ENCODE results near the gene HHLA2. TPM values are rescaled to one million over a fixed set of nuclear protein-coding genes. Genes with fewer than 3 reads are reported as not detected.

HHLA2 gene
- total and polyA plus RNA-seq, 2 of the 8 experiments (the other 6 are each of a cell fraction or from before 2014, with no cell fraction given), result not detected

DNA sequence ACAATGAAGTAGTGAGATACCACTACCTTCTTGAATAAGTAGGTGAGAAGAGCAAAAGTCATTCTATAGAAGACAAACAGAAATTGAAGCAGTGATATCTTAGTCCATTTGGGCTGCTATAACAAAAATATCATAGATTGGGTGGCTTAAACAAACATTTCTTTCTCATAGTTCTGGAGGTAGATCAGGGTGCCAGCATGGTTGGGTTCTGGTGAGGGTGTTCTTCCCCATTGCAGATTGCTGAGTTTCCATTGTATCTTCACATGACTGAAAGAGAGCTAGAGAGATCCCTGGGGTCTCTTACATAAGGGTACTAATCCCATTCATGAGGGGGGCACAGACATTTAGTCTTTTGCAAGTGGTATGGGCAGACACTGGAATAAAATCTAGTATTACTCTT lies 41.2 kb upstream of the HHLA2 start:
- no peak for TF ChIP-seq EP300 (IDR thresholded peaks at IDR 0.05; ENCODE audit: borderline replicate concordance in 1 of 2, low read depth in 2 of 2, low read length in 2 of 2)
- no peak for TF ChIP-seq RAD21 (IDR thresholded peaks at IDR 0.05 in 1 of 2, conservative IDR thresholded peaks at IDR 0.05 in 1 of 2; ENCODE audit: low read depth in 2 of 2, low read length in 2 of 2)
- TF ChIP-seq, protein P1, sequence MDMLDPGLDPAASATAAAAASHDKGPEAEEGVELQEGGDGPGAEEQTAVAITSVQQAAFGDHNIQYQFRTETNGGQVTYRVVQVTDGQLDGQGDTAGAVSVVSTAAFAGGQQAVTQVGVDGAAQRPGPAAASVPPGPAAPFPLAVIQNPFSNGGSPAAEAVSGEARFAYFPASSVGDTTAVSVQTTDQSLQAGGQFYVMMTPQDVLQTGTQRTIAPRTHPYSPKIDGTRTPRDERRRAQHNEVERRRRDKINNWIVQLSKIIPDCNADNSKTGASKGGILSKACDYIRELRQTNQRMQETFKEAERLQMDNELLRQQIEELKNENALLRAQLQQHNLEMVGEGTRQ (IDR thresholded peaks at IDR 0.05; ENCODE audit: low read length), result no peak

More for the DNA sequence above, 41.2 kb upstream of the HHLA2 start:
- no peak overlapping the region for H2BK20ac ChIP-seq (ENCODE audit: low read length)
- no peak overlapping the region for H4K8ac ChIP-seq (ENCODE audit: extremely low read depth, insufficient read depth, low read length)
- no peak overlapping the region for H3K14ac ChIP-seq (ENCODE audit: insufficient read length)
- H3K4me2 ChIP-seq (ENCODE audit: insufficient read depth in 1 of 2, low read depth in 2 of 2, low read length in 2 of 2), result no peak overlapping the region
- no peak overlapping the region for H2BK12ac ChIP-seq (ENCODE audit: low read depth, low read length)
- H2AFZ ChIP-seq (ENCODE audit: low read length), result no peak overlapping the region
- no peaks in the 10 kb centered on the region for H3K4me1 ChIP-seq (replicated peaks in 1 of 4; ENCODE audit: control insufficient read depth in 3 of 4, insufficient read depth in 4 of 4, low read length in 3 of 4)
- H3K27ac ChIP-seq (ENCODE audit: low read depth, low read length), result no peak overlapping the region
- no peak overlapping the region for H3K4ac ChIP-seq (replicated peaks; ENCODE audit: insufficient read length, low read depth, low read length)
- no peaks in the 10 kb centered on the region for H3K79me1 ChIP-seq (ENCODE audit: low read depth, low read length)
- DNase-seq (ENCODE audit: low read depth in 1 of 2, low spot score in 2 of 2), result no peak
- no peak overlapping the region for H4K91ac ChIP-seq (replicated peaks; ENCODE audit: insufficient read length, low read length)
- H3K23ac ChIP-seq (ENCODE audit: insufficient read length), result no peak overlapping the region
- H4K20me1 ChIP-seq (replicated peaks in 1 of 2; ENCODE audit: control insufficient read depth in 1 of 2, insufficient read depth in 2 of 2, low read length in 2 of 2), result no peaks in the 10 kb centered on the region
- H3K23me2 ChIP-seq (ENCODE audit: low read depth, low read length), result no peaks in the 10 kb centered on the region
- no peak overlapping the region for H3K9ac ChIP-seq (replicated peaks in 1 of 4; ENCODE audit: extremely low read depth in 1 of 4, low read depth in 3 of 4, low read length in 3 of 4)
- ChIA-PET POLR2A (ENCODE audit: partially characterized antibody) (no interaction called here), CTCF (ENCODE audit: partially characterized antibody) (no interaction called here)
- no peak overlapping the region for H2BK15ac ChIP-seq (ENCODE audit: low read length)
- H4K5ac ChIP-seq (ENCODE audit: insufficient read length, low read depth, low read length), result no peak overlapping the region
- no peaks in the 10 kb centered on the region for H3K36me3 ChIP-seq (ENCODE audit: control insufficient read depth in 2 of 4, insufficient read depth in 4 of 4, low read length in 3 of 4)
- no peak overlapping the region for H2BK5ac ChIP-seq (ENCODE audit: low read depth, low read length)
- H3K4me3 ChIP-seq (ENCODE audit: extremely low read depth in 1 of 4, insufficient read depth in 2 of 4, low read depth in 3 of 4, low read length in 4 of 4), result no peak overlapping the region
- no peak overlapping the region for H3K18ac ChIP-seq (ENCODE audit: extremely low read depth, low read length)
- H3K79me2 ChIP-seq (ENCODE audit: control insufficient read depth in 1 of 2, insufficient read depth in 2 of 2, low read length in 2 of 2), result no peaks in the 10 kb centered on the region
- no peak overlapping the region for H3K56ac ChIP-seq (replicated peaks; ENCODE audit: insufficient read length, low read depth, low read length)
- no peak overlapping the region for H2AK5ac ChIP-seq (ENCODE audit: low read depth, low read length)
- no peak overlapping the region for H2BK120ac ChIP-seq (replicated peaks; ENCODE audit: low read depth, low read length)
- no peak for FAIRE-seq
- no peaks in the 10 kb centered on the region; a peak in 2 of 4 replicates for H3K9me3 ChIP-seq (ENCODE audit: insufficient read depth in 2 of 2, low read depth in 1 of 2, low read length in 1 of 2)
- no peaks in the 10 kb centered on the region for H3K27me3 ChIP-seq (replicated peaks in 1 of 4; ENCODE audit: control insufficient read depth in 3 of 4, extremely low read depth in 1 of 4, insufficient read depth in 3 of 4, low read length in 3 of 4)
